ENCODE results near the gene CDC45. TPM values are rescaled to one million over a fixed set of nuclear protein-coding genes. Genes with fewer than 3 reads are reported as not detected.
"Not testable (repeated sequence)": the region's sequence is repeated elsewhere in the genome, so short reads cannot be mapped to it uniquely, and the experiment has no call there.

The CDC45 gene
- total RNA-seq, 1 donor from 2014 or later: 3.9 TPM

- H3K27me3 Mint-ChIP-seq: peaks cover 6% of the 10 kb centered on the region
Measured at GRCh38 chr22:19547620-19548019, 67.9 kb downstream of the CDC45 start.

DNA sequence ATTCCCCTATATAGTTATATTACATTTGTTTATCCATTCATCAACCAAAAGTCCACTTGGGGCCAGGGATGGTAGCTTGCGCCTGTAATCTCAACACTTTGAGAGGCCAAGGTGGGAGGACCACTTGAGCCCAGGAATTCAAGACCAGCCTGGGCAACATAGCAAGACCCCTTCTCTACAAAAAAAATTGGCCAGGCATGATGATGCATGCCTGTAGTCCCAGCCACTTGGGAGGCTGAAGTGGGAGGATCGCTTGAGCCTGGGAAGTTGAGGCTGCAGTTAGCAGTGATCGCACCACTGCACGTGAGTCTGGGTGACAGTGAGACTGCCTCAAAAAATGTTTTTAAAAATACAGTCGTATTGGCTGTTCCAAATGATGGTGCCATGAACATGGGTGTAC is 68.7 kb downstream of the CDC45 start:
- POLR2A ChIA-PET; intact Hi-C loops (cut with micrococcal nuclease); ATAC-seq (ENCODE audit: low read depth); DNase-seq; CTCF ChIA-PET; H3K4me3 Mint-ChIP-seq; H3K4me1 Mint-ChIP-seq; H3K27me3 Mint-ChIP-seq; H3K9me3 Mint-ChIP-seq; H3K36me3 Mint-ChIP-seq (ENCODE audit: low read depth); H3K27ac Mint-ChIP-seq: not testable (repeated sequence)

More at GRCh38 chr22:19547620-19548019, 67.9 kb downstream of the CDC45 start:
- Mint-ChIP-seq H3K9me3 (no peaks in the 10 kb centered on the region), H3K4me1 (no peaks in the 10 kb centered on the region), H3K36me3 (ENCODE audit: low read depth) (no peaks in the 10 kb centered on the region), H3K4me3 (no peak overlapping the region), H3K27ac (no peak overlapping the region)
- DNase-seq (no peak), ATAC-seq (ENCODE audit: low read depth) (no peak)
- TF ChIP-seq CTCF (IDR thresholded peaks at IDR 0.05): no peak
- POLR2A ChIA-PET: no interaction called here
- intact Hi-C loops (cut with micrococcal nuclease): no loop called here
- CTCF ChIA-PET: no interaction called here

GRCh38 chr22:19548964-19549363 is 69.2 kb downstream of the CDC45 start:
- Mint-ChIP-seq H3K27me3 (peaks cover 5% of the 10 kb centered on the region), H3K27ac (no peak overlapping the region), H3K4me3 (no peak overlapping the region), H3K36me3 (ENCODE audit: low read depth) (no peaks in the 10 kb centered on the region), H3K4me1 (no peaks in the 10 kb centered on the region), H3K9me3 (no peaks in the 10 kb centered on the region)
- TF ChIP-seq CTCF (IDR thresholded peaks at IDR 0.05): no peak
- DNase-seq (no peak), ATAC-seq (ENCODE audit: low read depth) (no peak)
- CTCF ChIA-PET: no interaction called here
- intact Hi-C loops (cut with micrococcal nuclease): no loop called here
- POLR2A ChIA-PET: no interaction called here

- ChIA-PET POLR2A (no interaction called here), CTCF (no interaction called here)
- no peak for DNase-seq
- Mint-ChIP-seq H3K27ac (no peak overlapping the region), H3K27me3 (peaks cover 9% of the 10 kb centered on the region), H3K36me3 (ENCODE audit: low read depth) (no peaks in the 10 kb centered on the region), H3K9me3 (no peaks in the 10 kb centered on the region), H3K4me3 (no peak overlapping the region), H3K4me1 (no peaks in the 10 kb centered on the region)
- no peak for TF ChIP-seq CTCF (IDR thresholded peaks at IDR 0.05)
- ATAC-seq (ENCODE audit: low read depth): no peak
- intact Hi-C loops (cut with micrococcal nuclease): no loop called here
Measured at GRCh38 chr22:19549428-19549827, 69.7 kb downstream of the CDC45 start.

DNA sequence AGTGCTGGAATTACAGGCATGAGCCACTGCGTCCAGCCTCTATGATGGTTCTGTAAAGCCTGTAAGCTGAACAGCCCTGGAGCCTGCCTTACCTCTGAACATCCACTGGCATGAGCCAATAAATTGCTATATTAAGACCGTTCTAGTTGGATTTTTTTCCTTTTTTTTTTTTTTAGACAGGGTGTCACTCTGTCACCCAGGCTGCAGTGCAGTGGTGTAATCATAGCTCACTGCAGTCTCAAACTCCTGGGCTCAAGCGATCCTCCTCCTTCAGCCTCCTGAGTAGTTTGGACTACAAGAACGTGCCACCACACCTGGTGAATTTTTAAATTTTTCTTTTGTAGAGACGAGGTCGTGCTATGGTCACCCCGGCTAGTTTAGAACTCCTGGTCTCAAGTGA is 70.7 kb downstream of the CDC45 start:
- H3K27ac Mint-ChIP-seq: no peak overlapping the region
- CTCF ChIA-PET: no interaction called here
- no peaks in the 10 kb centered on the region for H3K4me1 Mint-ChIP-seq
- ATAC-seq (ENCODE audit: low read depth) (no peak), DNase-seq (no peak)
- no peaks in the 10 kb centered on the region for H3K36me3 Mint-ChIP-seq (ENCODE audit: low read depth)
- intact Hi-C loops (cut with micrococcal nuclease): no loop called here
- no peak for TF ChIP-seq CTCF (IDR thresholded peaks at IDR 0.05)
- no peak overlapping the region for H3K4me3 Mint-ChIP-seq
- peaks cover 14% of the 10 kb centered on the region for H3K27me3 Mint-ChIP-seq
- H3K9me3 Mint-ChIP-seq: no peaks in the 10 kb centered on the region
- POLR2A ChIA-PET: no interaction called here

- no peaks in the 10 kb centered on the region for H3K4me1 Mint-ChIP-seq
Measured at GRCh38 chr22:19553201-19553600, 73.5 kb downstream of the CDC45 start.

More at GRCh38 chr22:19553201-19553600, 73.5 kb downstream of the CDC45 start:
- H3K36me3 Mint-ChIP-seq (ENCODE audit: low read depth): no peaks in the 10 kb centered on the region
- no peak for TF ChIP-seq CTCF (IDR thresholded peaks at IDR 0.05)
- intact Hi-C loops (cut with micrococcal nuclease): no loop called here
- no peak for ATAC-seq (ENCODE audit: low read depth)
- H3K27me3 Mint-ChIP-seq: peaks cover 21% of the 10 kb centered on the region
- POLR2A ChIA-PET: no interaction called here
- no peak overlapping the region for H3K27ac Mint-ChIP-seq
- no peak overlapping the region for H3K4me3 Mint-ChIP-seq
- no peak for DNase-seq
- CTCF ChIA-PET: no interaction called here
- no peaks in the 10 kb centered on the region for H3K9me3 Mint-ChIP-seq

All from activated B cell treated with CpG ODN at 0.5 μM for 24 hours (primary cell).